Stomach (tissue), 4 donors: Measurements from ENCODE around the gene OSBPL6.

Experiments used
- CTCF ChIP-seq, 7 experiments: fragments of 450-650 bp in 4 of 7; fragments of 200-600 bp in 3 of 7; sonication (generic) in 3 of 7; IDR thresholded peaks; one replicate each; pipeline ENCODE4 v1.5.1; 2016 to 2019; ENCODE audit warnings: antibody characterized with exemption in 7 of 7, control low read depth in 2 of 7, mild to moderate bottlenecking in 1 of 7
- POLR2A ChIP-seq, 4 donors: fragments of 450-650 bp; IDR thresholded peaks; one replicate each; pipeline ENCODE4 v1.6.1; 2016; ENCODE audit warnings: antibody characterized with exemption in 4 of 4, control low read depth in 2 of 4, mild to moderate bottlenecking in 1 of 4, moderate library complexity in 1 of 4

GRCh38 chr2:178367344-178367743, 173.0 kb downstream of the OSBPL6 start:
- no peak for TF ChIP-seq CTCF (IDR thresholded peaks at IDR 0.05)
- no peak for TF ChIP-seq POLR2A (IDR thresholded peaks at IDR 0.05)
